HCT116 (cell line): ENCODE measurements around the gene WAC.

ENCODE experiments used
- EZH2 ChIP-seq: fragments of 200-600 bp; sonication (generic); IDR thresholded peaks from 2 replicates; pipeline ENCODE4 v1.6.1; 2017; ENCODE audit warnings: antibody characterized with exemption, mixed run types
- SP1 ChIP-seq: IDR thresholded peaks from 2 replicates; pipeline ENCODE4 v1.6.1; 2012; ENCODE audit warnings: low read depth
- YY1 ChIP-seq: IDR thresholded peaks from 2 replicates; pipeline ENCODE4 v1.6.1; 2011; ENCODE audit warnings: low read length, low read depth, moderate library complexity, mild to moderate bottlenecking; ENCODE audit not compliant: insufficient replicate concordance; ENCODE audit errors: extremely low read depth
- TF ChIP-seq, protein P1 (sequence below), 3 experiments: fragments of 200-600 bp in 1 of 3; sonication (generic) in 1 of 3; IDR thresholded peaks in 2 of 3; conservative IDR thresholded peaks in 1 of 3; 2 replicates each; pipeline ENCODE4 v1.5.1; 2012 to 2017; ENCODE audit warnings: low read depth in 2 of 3, low read length in 2 of 3, antibody characterized with exemption in 1 of 3, borderline replicate concordance in 1 of 3, control low read depth in 1 of 3, mild to moderate bottlenecking in 1 of 3, mixed read lengths in 1 of 3, mixed run types in 1 of 3, moderate library complexity in 1 of 3; ENCODE audit not compliant: insufficient read depth in 1 of 3

DNA sequence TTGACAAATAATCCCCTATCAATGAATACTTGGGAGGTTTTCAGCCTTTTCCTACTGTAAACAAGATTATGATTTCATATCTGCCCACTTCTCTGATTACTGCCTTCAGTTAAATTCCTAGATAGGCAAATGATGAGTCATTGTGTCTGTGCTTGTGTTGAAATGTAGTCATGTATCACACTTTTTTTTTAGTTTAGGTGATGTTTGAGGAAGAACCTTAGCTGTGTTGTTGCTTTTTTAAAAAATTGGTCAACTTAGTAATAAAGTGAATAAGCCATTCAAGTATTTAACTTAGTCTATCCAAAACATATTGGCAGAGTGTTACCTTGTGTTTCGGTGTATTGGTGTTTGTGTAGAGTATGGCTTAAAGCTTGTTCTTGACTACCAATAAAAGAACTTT, 60.0 kb downstream of the WAC start:
- TF ChIP-seq YY1 (no peak), SP1 (peak; percentile 29; the same call in 1 of the 2 replicates), EZH2 (no peak)
- TF ChIP-seq, protein P1, sequence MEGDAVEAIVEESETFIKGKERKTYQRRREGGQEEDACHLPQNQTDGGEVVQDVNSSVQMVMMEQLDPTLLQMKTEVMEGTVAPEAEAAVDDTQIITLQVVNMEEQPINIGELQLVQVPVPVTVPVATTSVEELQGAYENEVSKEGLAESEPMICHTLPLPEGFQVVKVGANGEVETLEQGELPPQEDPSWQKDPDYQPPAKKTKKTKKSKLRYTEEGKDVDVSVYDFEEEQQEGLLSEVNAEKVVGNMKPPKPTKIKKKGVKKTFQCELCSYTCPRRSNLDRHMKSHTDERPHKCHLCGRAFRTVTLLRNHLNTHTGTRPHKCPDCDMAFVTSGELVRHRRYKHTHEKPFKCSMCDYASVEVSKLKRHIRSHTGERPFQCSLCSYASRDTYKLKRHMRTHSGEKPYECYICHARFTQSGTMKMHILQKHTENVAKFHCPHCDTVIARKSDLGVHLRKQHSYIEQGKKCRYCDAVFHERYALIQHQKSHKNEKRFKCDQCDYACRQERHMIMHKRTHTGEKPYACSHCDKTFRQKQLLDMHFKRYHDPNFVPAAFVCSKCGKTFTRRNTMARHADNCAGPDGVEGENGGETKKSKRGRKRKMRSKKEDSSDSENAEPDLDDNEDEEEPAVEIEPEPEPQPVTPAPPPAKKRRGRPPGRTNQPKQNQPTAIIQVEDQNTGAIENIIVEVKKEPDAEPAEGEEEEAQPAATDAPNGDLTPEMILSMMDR (IDR thresholded peaks at IDR 0.05 in 2 of 3, conservative IDR thresholded peaks at IDR 0.05 in 1 of 3; ENCODE audit: borderline replicate concordance in 1 of 3, insufficient read depth in 1 of 3, low read depth in 2 of 3, low read length in 2 of 3), result no peak
